ENCODE results near the gene CDYL2. TPM values are rescaled to one million over a fixed set of nuclear protein-coding genes. Genes with fewer than 3 reads are reported as not detected.

Gene CDYL2
- total RNA-seq, 3 donors from 2014 or later: 6.4 to 12.1 (median 10.7) TPM

GRCh38 chr16:80687606-80688005 is 116.8 kb downstream of the CDYL2 start:
- TF ChIP-seq POLR2A (IDR thresholded peaks at IDR 0.05) (no peak), POLR2AphosphoS5 (IDR thresholded peaks at IDR 0.05) (no peak), CTCF (IDR thresholded peaks at IDR 0.05) (no peak)
- DNase-seq (ENCODE audit: low spot score in 2 of 2): no peak
- intact Hi-C loops (cut with DNase I; ENCODE audit: low total_unique reads): no loop called here
- Histone ChIP-seq H3K27ac (no peak overlapping the region), H3K27me3 (no peaks in the 10 kb centered on the region), H3K9me3 (no peaks in the 10 kb centered on the region), H3K4me3 (no peak overlapping the region), H3K36me3 (no peaks in the 10 kb centered on the region), H3K4me1 (no peaks in the 10 kb centered on the region)

DNA sequence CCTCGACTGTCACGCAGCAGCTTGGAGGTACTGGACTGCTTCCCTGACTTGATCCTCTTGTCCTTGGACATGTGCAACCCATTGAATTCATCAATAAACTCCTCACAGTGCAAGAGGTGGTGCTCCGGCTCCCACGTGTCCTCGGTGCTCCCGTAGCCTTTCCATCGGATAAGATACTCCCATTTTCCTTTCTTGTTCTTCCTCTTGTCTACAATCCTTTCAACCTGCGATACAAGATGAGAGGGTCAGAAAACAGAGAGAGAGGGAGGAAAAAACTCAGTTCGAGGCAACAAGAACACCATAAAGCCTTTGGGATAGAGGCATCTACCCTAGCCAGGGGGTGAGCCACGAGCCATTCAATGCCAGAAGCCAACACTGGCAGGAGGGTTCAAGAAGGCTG is 119.5 kb downstream of the CDYL2 start:
- Histone ChIP-seq H3K27ac (no peak overlapping the region), H3K4me3 (no peak overlapping the region), H3K9me3 (no peaks in the 10 kb centered on the region), H3K36me3 (no peaks in the 10 kb centered on the region), H3K4me1 (no peaks in the 10 kb centered on the region), H3K27me3 (no peaks in the 10 kb centered on the region)
- intact Hi-C loops (cut with DNase I; ENCODE audit: low total_unique reads): no loop called here
- no peak for DNase-seq (ENCODE audit: low spot score in 2 of 2)
- TF ChIP-seq POLR2AphosphoS5 (IDR thresholded peaks at IDR 0.05): no peak
- TF ChIP-seq POLR2A (IDR thresholded peaks at IDR 0.05): no peak
- TF ChIP-seq CTCF (IDR thresholded peaks at IDR 0.05): no peak

DNA sequence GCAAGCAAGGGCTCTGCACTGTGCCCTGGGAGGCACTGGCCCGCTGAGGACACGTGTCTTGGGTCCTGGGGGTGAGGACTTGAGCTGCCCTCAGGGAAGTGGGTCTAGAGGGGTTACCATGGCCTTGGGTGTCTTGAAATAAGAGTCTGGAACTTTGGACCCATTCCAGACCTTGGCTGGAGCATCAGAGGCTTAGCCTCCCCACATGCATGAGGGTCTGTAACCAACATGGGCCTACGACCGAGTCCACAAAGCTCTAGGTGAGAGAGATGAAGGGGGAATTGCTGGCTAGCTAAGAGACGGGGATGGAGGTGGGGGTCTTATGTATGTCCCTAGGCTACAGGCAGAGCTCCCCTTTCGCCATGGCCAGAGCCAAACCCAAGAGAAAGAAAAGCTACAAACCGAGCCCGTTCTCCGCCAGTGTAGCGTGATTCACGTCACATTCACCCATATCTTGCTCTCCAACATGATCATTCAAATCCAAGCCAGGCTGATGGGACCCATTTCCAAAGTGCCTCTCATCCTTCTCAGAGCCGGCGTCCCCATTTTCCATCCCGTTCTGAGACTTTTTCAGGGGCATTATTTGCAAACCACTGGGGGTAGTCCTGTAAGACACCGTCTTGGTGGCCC is 120.1 kb downstream of the CDYL2 start:
- intact Hi-C loops (cut with DNase I; ENCODE audit: low total_unique reads): no loop called here
- TF ChIP-seq POLR2A (IDR thresholded peaks at IDR 0.05) (no peak), POLR2AphosphoS5 (IDR thresholded peaks at IDR 0.05) (no peak), CTCF (IDR thresholded peaks at IDR 0.05) (no peak)
- Histone ChIP-seq H3K9me3 (no peaks in the 10 kb centered on the region), H3K4me1 (no peaks in the 10 kb centered on the region), H3K36me3 (no peaks in the 10 kb centered on the region), H3K27me3 (no peaks in the 10 kb centered on the region), H3K27ac (no peak overlapping the region), H3K4me3 (no peak overlapping the region)
- DNase-seq (ENCODE audit: low spot score in 2 of 2): no peak

- intact Hi-C loops (cut with DNase I; ENCODE audit: low total_unique reads): no loop called here
These were observed 120.8 kb downstream of the CDYL2 start for GRCh38 chr16:80683646-80684045.

More at GRCh38 chr16:80683646-80684045, 120.8 kb downstream of the CDYL2 start:
- TF ChIP-seq POLR2A (IDR thresholded peaks at IDR 0.05): no peak
- TF ChIP-seq CTCF (IDR thresholded peaks at IDR 0.05): no peak
- TF ChIP-seq POLR2AphosphoS5 (IDR thresholded peaks at IDR 0.05): no peak
- H3K4me3 ChIP-seq: no peak overlapping the region
- H3K4me1 ChIP-seq: no peaks in the 10 kb centered on the region
- DNase-seq (ENCODE audit: low spot score in 2 of 2): no peak
- H3K27me3 ChIP-seq: no peaks in the 10 kb centered on the region
- H3K27ac ChIP-seq: no peak overlapping the region
- no peaks in the 10 kb centered on the region for H3K9me3 ChIP-seq
- no peaks in the 10 kb centered on the region for H3K36me3 ChIP-seq
